Gastroesophageal sphincter (tissue), 4 donors: Measurements from ENCODE around the gene PKIB. TPM values are rescaled to one million over a fixed set of nuclear protein-coding genes. Genes with fewer than 3 reads are reported as not detected.

Experiments used
- ATAC-seq: fragments of 150-250 bp; one replicate; pipeline ENCODE4 v1.9.1; 2016; ENCODE audit warnings: mild to moderate bottlenecking, moderate library complexity
- H3K27ac ChIP-seq, 4 donors: fragments of 200-600 bp; sonication (generic) in 3 of 4; 1 replicate in 3 of 4; 2 replicates in 1 of 4; pipeline ENCODE4 v1.5.1; 2016 to 2019
- H3K27me3 ChIP-seq: fragments of 200-600 bp; sonication (generic); one replicate; pipeline ENCODE4 v1.5.1; 2019
- H3K36me3 ChIP-seq, 2 donors: fragments of 200-600 bp; sonication (generic); one replicate each; pipeline ENCODE4 v1.5.1; 2019; ENCODE audit warnings: control low read depth in 1 of 2
- H3K4me1 ChIP-seq, 3 donors: fragments of 200-600 bp; sonication (generic); 1 replicate in 2 of 3; 2 replicates in 1 of 3; pipeline ENCODE4 v1.5.1; 2016 to 2019; ENCODE audit warnings: control low read depth in 2 of 3
- H3K4me3 ChIP-seq, 2 donors: fragments of 200-600 bp; sonication (generic); one replicate each; pipeline ENCODE4 v1.5.1; 2019; ENCODE audit warnings: mild to moderate bottlenecking in 1 of 2, moderate library complexity in 1 of 2
- H3K9me3 ChIP-seq, 3 donors: fragments of 200-600 bp; sonication (generic); one replicate each; pipeline ENCODE4 v1.5.1; 2017 to 2019; ENCODE audit warnings: control low read depth in 2 of 3
- EP300 ChIP-seq: sonication (generic); formaldehyde crosslinking; IDR thresholded peaks from one replicate; pipeline ENCODE4 v1.6.1; 2017; ENCODE audit warnings: antibody characterized with exemption, mild to moderate bottlenecking
- POLR2A ChIP-seq, 2 donors: fragments of 450-650 bp; IDR thresholded peaks; one replicate each; pipeline ENCODE4 v1.6.1; 2017; ENCODE audit warnings: antibody characterized with exemption in 2 of 2, mild to moderate bottlenecking in 2 of 2, moderate library complexity in 1 of 2
- POLR2AphosphoS5 ChIP-seq: sonication (generic); formaldehyde crosslinking; IDR thresholded peaks from one replicate; pipeline ENCODE4 v1.6.1; 2017; ENCODE audit warnings: antibody characterized with exemption
- WGBS, 2 donors: methylation state at CpG; one replicate each; pipeline ENCODE4 v1.1.5; 2018; ENCODE audit warnings: low coverage in 1 of 2; 5-methylcytosine and 5-hydroxymethylcytosine counted together
- total RNA-seq, 4 donors: library from RNA; depleted of rRNA; stranded (reverse); fragments of >200 nt; gene quantifications; one replicate each; pipeline ENCODE4 v1.1.0, GENCODE V29; 2016
- TF ChIP-seq, protein P1 (sequence below), 4 experiments: fragments of 200-600 bp in 2 of 4; fragments of 450-650 bp in 2 of 4; sonication (generic) in 1 of 4; IDR thresholded peaks; one replicate each; pipeline ENCODE4 v1.5.1; 2017 to 2019; ENCODE audit warnings: antibody characterized with exemption in 4 of 4, mild to moderate bottlenecking in 2 of 4, moderate library complexity in 2 of 4

Gene PKIB
- total RNA-seq, 4 donors from 2014 or later: 0.67 to 1.1 TPM; not detected in 2

DNA sequence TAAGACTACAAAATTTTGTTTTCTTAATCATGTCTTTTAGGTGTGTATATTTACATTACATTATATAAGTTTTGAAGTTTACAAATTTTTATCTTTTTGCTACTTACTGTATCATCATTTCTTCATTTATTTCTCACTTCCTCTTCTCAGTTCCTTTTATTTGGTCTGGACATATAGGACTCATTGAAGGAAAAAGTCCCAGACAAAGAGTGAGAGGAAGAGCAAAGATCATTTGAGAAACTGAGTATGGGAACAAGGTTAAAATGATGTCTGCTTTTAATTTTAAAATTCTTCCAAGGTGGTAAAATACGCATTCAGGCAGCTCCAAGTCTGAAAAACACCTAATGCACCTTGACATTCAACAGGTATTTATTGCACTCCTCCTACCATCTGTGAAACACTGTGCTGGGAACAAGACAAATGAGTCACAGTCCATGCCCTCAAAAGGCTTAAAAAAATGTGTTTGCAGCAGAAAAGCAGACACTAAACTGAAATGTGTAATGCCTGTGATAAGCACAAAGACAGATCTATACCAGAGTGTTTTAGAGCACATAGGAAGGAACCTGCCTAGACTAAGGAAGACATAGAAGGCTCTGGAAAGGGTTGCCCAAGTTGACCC lies 63.2 kb downstream of the PKIB start:
- no peak for ATAC-seq
- Histone ChIP-seq H3K4me1 (no peaks in the 10 kb centered on the region), H3K27ac (no peak overlapping the region), H3K9me3 (no peaks in the 10 kb centered on the region), H3K4me3 (no peak overlapping the region), H3K27me3 (no peaks in the 10 kb centered on the region), H3K36me3 (no peaks in the 10 kb centered on the region)
- WGBS, 2 donors: 87 to 88% methylated on average over 1 of the region's 1 CpG
- no peak for TF ChIP-seq EP300
- TF ChIP-seq, protein P1, sequence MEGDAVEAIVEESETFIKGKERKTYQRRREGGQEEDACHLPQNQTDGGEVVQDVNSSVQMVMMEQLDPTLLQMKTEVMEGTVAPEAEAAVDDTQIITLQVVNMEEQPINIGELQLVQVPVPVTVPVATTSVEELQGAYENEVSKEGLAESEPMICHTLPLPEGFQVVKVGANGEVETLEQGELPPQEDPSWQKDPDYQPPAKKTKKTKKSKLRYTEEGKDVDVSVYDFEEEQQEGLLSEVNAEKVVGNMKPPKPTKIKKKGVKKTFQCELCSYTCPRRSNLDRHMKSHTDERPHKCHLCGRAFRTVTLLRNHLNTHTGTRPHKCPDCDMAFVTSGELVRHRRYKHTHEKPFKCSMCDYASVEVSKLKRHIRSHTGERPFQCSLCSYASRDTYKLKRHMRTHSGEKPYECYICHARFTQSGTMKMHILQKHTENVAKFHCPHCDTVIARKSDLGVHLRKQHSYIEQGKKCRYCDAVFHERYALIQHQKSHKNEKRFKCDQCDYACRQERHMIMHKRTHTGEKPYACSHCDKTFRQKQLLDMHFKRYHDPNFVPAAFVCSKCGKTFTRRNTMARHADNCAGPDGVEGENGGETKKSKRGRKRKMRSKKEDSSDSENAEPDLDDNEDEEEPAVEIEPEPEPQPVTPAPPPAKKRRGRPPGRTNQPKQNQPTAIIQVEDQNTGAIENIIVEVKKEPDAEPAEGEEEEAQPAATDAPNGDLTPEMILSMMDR (IDR thresholded peaks at IDR 0.05): no peak
- no peak for TF ChIP-seq POLR2A (IDR thresholded peaks at IDR 0.05)
- TF ChIP-seq POLR2AphosphoS5: no peak

DNA sequence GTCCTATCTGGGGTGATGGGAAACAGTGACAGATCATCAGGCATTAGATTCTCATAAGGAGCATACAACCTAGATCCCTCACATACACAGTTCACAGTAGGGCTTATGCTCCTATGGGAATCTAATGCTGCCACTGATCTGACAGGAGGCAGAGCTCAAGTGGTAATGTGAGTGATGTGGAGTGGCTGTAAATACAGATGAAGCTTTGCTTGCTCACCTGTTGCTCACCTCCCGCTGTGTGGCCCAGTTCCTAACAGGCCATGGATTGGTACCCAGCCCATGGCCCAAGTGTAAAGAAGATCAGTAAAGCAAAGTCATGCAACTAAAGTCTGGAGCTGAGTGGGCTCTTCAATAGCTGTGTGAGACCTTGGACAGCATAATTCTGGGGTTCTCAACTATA lies 65.9 kb downstream of the PKIB start:
- no peak overlapping the region for H3K4me3 ChIP-seq
- H3K36me3 ChIP-seq: no peaks in the 10 kb centered on the region
- no peaks in the 10 kb centered on the region for H3K9me3 ChIP-seq
- H3K27me3 ChIP-seq: no peaks in the 10 kb centered on the region
- no peaks in the 10 kb centered on the region for H3K4me1 ChIP-seq
- TF ChIP-seq EP300 (no peak), POLR2AphosphoS5 (no peak), POLR2A (IDR thresholded peaks at IDR 0.05) (no peak)
- TF ChIP-seq, protein P1 (IDR thresholded peaks at IDR 0.05): no peak
- H3K27ac ChIP-seq: no peak overlapping the region
- ATAC-seq: no peak
- WGBS, 2 donors: 88% methylated on average over 1 of the region's 1 CpG; no CpG with 5 or more reads in 1 of the 2 donors

DNA sequence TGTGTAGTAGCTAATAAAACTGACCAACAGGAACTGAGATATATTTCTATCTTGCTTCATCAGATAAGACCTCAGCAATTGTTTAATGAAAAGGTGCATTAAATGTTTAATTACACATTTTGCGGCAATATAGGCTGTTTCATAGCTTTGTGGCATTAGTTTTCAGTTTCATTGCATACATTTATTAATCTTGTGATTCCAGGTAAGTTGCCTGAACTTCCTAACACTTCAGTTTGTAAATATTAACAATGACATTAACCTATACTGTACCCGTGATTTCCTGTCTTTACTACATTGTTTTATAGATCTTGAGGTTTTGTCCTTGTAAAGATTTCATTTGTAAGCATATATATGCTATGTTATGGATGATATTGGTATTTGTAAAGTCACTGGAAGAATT lies 66.5 kb downstream of the PKIB start:
- Histone ChIP-seq H3K9me3 (no peaks in the 10 kb centered on the region), H3K4me3 (no peak overlapping the region), H3K27me3 (no peaks in the 10 kb centered on the region), H3K4me1 (no peaks in the 10 kb centered on the region), H3K36me3 (no peaks in the 10 kb centered on the region), H3K27ac (no peak overlapping the region)
- TF ChIP-seq, protein P1 (IDR thresholded peaks at IDR 0.05): no peak
- TF ChIP-seq POLR2AphosphoS5 (no peak), POLR2A (IDR thresholded peaks at IDR 0.05) (no peak)
- WGBS, 2 donors: 57 to 77% methylated on average over 2 of the region's 2 CpGs
- ATAC-seq: no peak

DNA sequence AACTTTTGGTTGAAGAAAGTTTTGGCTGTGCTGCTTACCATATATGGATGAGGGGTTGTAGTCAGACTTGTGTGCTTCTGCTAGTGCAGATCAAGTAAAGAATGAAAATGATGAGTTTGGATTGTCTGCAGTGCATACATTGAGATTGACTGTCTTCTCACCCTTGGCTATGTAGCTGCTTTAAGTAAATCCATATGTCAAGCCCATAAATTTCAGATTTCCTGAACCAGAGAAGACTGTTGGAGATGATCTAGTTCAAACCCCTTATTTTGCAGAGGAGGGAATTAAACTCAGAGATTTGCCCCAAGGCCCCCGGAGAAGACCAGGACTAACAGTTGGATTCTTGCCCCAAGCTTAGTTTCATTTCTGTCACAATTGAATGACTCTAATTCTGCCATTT lies 67.2 kb downstream of the PKIB start:
- Histone ChIP-seq H3K27me3 (no peaks in the 10 kb centered on the region), H3K36me3 (no peaks in the 10 kb centered on the region), H3K9me3 (no peaks in the 10 kb centered on the region), H3K27ac (no peak overlapping the region), H3K4me1 (no peaks in the 10 kb centered on the region), H3K4me3 (no peak overlapping the region)
- TF ChIP-seq POLR2AphosphoS5: no peak
- TF ChIP-seq EP300: no peak
- no peak for ATAC-seq
- WGBS, 2 donors: 60 to 100% methylated on average over 1 of the region's 1 CpG

DNA sequence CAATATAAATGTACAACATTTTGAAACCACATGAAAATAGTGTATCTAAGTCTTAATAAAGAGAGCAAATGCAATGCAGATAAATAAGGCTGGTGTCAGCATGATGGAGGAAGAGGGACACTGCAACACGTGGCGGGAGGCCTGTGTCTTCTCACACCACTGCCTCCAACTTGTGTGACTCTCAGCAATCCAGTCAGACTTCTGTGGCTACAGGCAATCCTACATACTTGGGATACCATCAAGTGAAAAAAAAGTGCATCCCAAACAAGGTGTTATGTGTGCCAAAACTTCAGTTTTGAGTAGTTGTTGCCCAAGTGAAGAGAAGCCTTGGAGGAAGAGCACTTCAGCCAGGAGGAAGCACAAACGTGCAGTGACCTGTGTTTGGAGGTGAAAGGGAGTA lies 68.6 kb downstream of the PKIB start:
- ATAC-seq: no peak
- H3K36me3 ChIP-seq: no peaks in the 10 kb centered on the region
- no peaks in the 10 kb centered on the region for H3K9me3 ChIP-seq
- H3K4me1 ChIP-seq: no peaks in the 10 kb centered on the region
- H3K4me3 ChIP-seq: no peak overlapping the region
- TF ChIP-seq, protein P1 (IDR thresholded peaks at IDR 0.05): no peak
- TF ChIP-seq POLR2AphosphoS5: no peak
- TF ChIP-seq EP300: no peak
- TF ChIP-seq POLR2A (IDR thresholded peaks at IDR 0.05): no peak
- H3K27ac ChIP-seq: no peak overlapping the region
- 73 to 75% methylated on average over 3 of the region's 3 CpGs for WGBS, 2 donors
- H3K27me3 ChIP-seq: no peaks in the 10 kb centered on the region
